Spleen (tissue), 11 donors: ENCODE data around the gene RAB35. TPM values are rescaled to one million over a fixed set of nuclear protein-coding genes. Genes with fewer than 3 reads are reported as not detected.
A peak's percentile ranks its signal among the peaks of the same experiment; 100 is the strongest.

Source experiments
- DNase-seq: peaks from one replicate; pipeline ENCODE4 v3.0.0-alpha.2; 2020
- H3K27ac ChIP-seq, 8 donors: fragments of 200-600 bp; sonication (generic) in 7 of 8; 1 replicate in 4 of 8; 2 replicates in 4 of 8; pipeline versions ENCODE4 v1.5.0 to v1.8.0; 2016 to 2021; ENCODE audit warnings: inconsistent platforms in 4 of 8, mild to moderate bottlenecking in 4 of 8, moderate library complexity in 1 of 8
- H3K27me3 ChIP-seq, 7 donors: fragments of 200-600 bp; sonication (generic) in 6 of 7; replicated peaks in 1 of 7; 1 replicate in 4 of 7; 2 replicates in 3 of 7; pipeline versions ENCODE4 v1.5.0 to v1.8.0; 2016 to 2021; ENCODE audit warnings: inconsistent platforms in 3 of 7, mild to moderate bottlenecking in 1 of 7
- H3K36me3 ChIP-seq, 6 donors: fragments of 200-600 bp; sonication (generic) in 5 of 6; 1 replicate in 4 of 6; 2 replicates in 2 of 6; pipeline versions ENCODE4 v1.5.0 to v1.8.0; 2016 to 2021; ENCODE audit warnings: inconsistent platforms in 2 of 6
- H3K4me1 ChIP-seq, 6 donors: fragments of 200-600 bp; sonication (generic) in 5 of 6; 1 replicate in 3 of 6; 2 replicates in 3 of 6; pipeline versions ENCODE4 v1.5.0 to v1.8.0; 2016 to 2021; ENCODE audit warnings: inconsistent platforms in 3 of 6
- H3K4me3 ChIP-seq, 8 donors: fragments of 200-600 bp; sonication (generic) in 7 of 8; 1 replicate in 4 of 8; 2 replicates in 4 of 8; pipeline versions ENCODE4 v1.5.0 to v1.8.0; 2016 to 2021; ENCODE audit warnings: inconsistent platforms in 4 of 8, mild to moderate bottlenecking in 4 of 8, moderate library complexity in 2 of 8
- H3K9me3 ChIP-seq, 8 donors: fragments of 200-600 bp; sonication (generic) in 7 of 8; 1 replicate in 4 of 8; 2 replicates in 4 of 8; pipeline versions ENCODE4 v1.5.0 to v1.8.0; 2016 to 2021; ENCODE audit warnings: inconsistent platforms in 4 of 8
- POLR2A ChIP-seq, 3 donors: fragments of 450-650 bp; IDR thresholded peaks; one replicate each; pipeline ENCODE4 v1.5.1; 2017; ENCODE audit warnings: antibody characterized with exemption in 3 of 3, mild to moderate bottlenecking in 1 of 3
- POLR2AphosphoS5 ChIP-seq, 3 donors: sonication (generic); formaldehyde crosslinking; IDR thresholded peaks; one replicate each; pipeline ENCODE4 v1.5.1; 2017; ENCODE audit warnings: antibody characterized with exemption in 3 of 3
- WGBS, 5 donors: extraction: QIAGEN DNeasy Blood & Tissue Kit in 3 of 5; methylation state at CpG; one replicate each; pipeline versions ENCODE4 v1.1.5 to v1.1.7; 2013 to 2018; 5-methylcytosine and 5-hydroxymethylcytosine counted together
- intact Hi-C: fragments of 100-400 bp; cut with DNase I; formaldehyde crosslinking; loops from one replicate; pipeline ENCODE4 v1.15.0; 2023; ENCODE audit warnings: low total_unique reads
- polyA plus RNA-seq, 3 donors: library from polyadenylated mRNA; stranded (reverse); fragments of 200-250 nt; gene quantifications; one replicate each; pipeline ENCODE4 v1.2.1, GENCODE V29; 2013
- total RNA-seq, 7 donors: library from RNA; depleted of rRNA in 3 of 7; stranded (reverse); fragments of >200 nt in 3 of 7; fragmentation: NEBNext Ultra II Directional in 4 of 7; extraction: Animal tissue kit (Norgen Biotek cat#: 25700) in 4 of 7; gene quantifications; one replicate each; pipeline versions ENCODE4 v1.1.0 to v1.2.1, GENCODE V29; 2016 to 2021
- TF ChIP-seq, protein P1 (sequence below), 11 experiments: fragments of 200-600 bp in 7 of 11; fragments of 450-650 bp in 4 of 11; sonication (generic) in 4 of 11; IDR thresholded peaks in 8 of 11; conservative IDR thresholded peaks in 3 of 11; 1 replicate in 7 of 11; 2 replicates in 4 of 11; pipeline versions ENCODE4 v1.4.0 to v1.8.0; 2016 to 2021; ENCODE audit warnings: antibody characterized with exemption in 11 of 11, inconsistent platforms in 4 of 11, mild to moderate bottlenecking in 1 of 11
- donor health status: healthy with polysubstance abuse.
- donor health status: DM: no; HTN: no; CAD: no; lungs with moderate emphysema.
- donor health status: DM: no; HTN: no; CAD: no.
- donor health status: Bipolar disorder and iron deficiency.
- donor health status: healthy.
- donor health status: DM: no; HTN: no; CAD: no.
- donor health status: DM: yes; HTN: yes; CAD: no.

RAB35 gene
- total and polyA plus RNA-seq, 10 donors = 14.8 to 69.8 (median 40.1) TPM

GRCh38 chr12:120089105-120089504 is 27.4 kb downstream of the RAB35 start:
- Histone ChIP-seq H3K4me1 (peaks cover 10 to 23% (median 17%) of the 10 kb centered on the region in 6 donors), H3K4me3 (no peak overlapping the region), H3K36me3 (peaks cover 0 to 44% (median 22%) of the 10 kb centered on the region in 6 donors), H3K27me3 (no peaks in the 10 kb centered on the region), H3K27ac (no peak overlapping the region), H3K9me3 (no peaks in the 10 kb centered on the region)
- WGBS, 5 donors = 20 to 43% (median 37%) methylated on average over 7 to 8 of the region's 8 CpGs
- TF ChIP-seq POLR2AphosphoS5 (IDR thresholded peaks at IDR 0.05) = no peak
- TF ChIP-seq, protein P1, sequence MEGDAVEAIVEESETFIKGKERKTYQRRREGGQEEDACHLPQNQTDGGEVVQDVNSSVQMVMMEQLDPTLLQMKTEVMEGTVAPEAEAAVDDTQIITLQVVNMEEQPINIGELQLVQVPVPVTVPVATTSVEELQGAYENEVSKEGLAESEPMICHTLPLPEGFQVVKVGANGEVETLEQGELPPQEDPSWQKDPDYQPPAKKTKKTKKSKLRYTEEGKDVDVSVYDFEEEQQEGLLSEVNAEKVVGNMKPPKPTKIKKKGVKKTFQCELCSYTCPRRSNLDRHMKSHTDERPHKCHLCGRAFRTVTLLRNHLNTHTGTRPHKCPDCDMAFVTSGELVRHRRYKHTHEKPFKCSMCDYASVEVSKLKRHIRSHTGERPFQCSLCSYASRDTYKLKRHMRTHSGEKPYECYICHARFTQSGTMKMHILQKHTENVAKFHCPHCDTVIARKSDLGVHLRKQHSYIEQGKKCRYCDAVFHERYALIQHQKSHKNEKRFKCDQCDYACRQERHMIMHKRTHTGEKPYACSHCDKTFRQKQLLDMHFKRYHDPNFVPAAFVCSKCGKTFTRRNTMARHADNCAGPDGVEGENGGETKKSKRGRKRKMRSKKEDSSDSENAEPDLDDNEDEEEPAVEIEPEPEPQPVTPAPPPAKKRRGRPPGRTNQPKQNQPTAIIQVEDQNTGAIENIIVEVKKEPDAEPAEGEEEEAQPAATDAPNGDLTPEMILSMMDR (IDR thresholded peaks at IDR 0.05 in 8 of 11, conservative IDR thresholded peaks at IDR 0.05 in 3 of 11) = no peak
- no peak for DNase-seq
- intact Hi-C loops = no loop called here

- Histone ChIP-seq H3K36me3 (peaks cover 0 to 23% (median 7%) of the 10 kb centered on the region in 6 donors), H3K4me1 (peaks cover 10 to 23% (median 17%) of the 10 kb centered on the region in 6 donors), H3K9me3 (no peaks in the 10 kb centered on the region), H3K4me3 (peak overlapping the region in 6 of 8 donors; percentile 22 to 67 (median 40)), H3K27ac (peak overlapping the region in 7 of 8 donors; percentile 24 to 84 (median 76)), H3K27me3 (no peaks in the 10 kb centered on the region)
- intact Hi-C loops = no loop called here
- peak; percentile 100 for DNase-seq
- TF ChIP-seq POLR2A (IDR thresholded peaks at IDR 0.05) (peak in 1 of 3 donors; percentile 78), POLR2AphosphoS5 (IDR thresholded peaks at IDR 0.05) (peak; percentile 89 to 95 (median 91))
- TF ChIP-seq, protein P1 (IDR thresholded peaks at IDR 0.05 in 8 of 11, conservative IDR thresholded peaks at IDR 0.05 in 3 of 11) = peak; percentile 97 to 100 (median 99)
- 0 to 1% (median 1%) methylated on average over 13 to 55 of the region's 55 CpGs for WGBS, 5 donors
Observed at GRCh38 chr12:120086801-120087621, 29.5 kb downstream of the RAB35 start.

DNA sequence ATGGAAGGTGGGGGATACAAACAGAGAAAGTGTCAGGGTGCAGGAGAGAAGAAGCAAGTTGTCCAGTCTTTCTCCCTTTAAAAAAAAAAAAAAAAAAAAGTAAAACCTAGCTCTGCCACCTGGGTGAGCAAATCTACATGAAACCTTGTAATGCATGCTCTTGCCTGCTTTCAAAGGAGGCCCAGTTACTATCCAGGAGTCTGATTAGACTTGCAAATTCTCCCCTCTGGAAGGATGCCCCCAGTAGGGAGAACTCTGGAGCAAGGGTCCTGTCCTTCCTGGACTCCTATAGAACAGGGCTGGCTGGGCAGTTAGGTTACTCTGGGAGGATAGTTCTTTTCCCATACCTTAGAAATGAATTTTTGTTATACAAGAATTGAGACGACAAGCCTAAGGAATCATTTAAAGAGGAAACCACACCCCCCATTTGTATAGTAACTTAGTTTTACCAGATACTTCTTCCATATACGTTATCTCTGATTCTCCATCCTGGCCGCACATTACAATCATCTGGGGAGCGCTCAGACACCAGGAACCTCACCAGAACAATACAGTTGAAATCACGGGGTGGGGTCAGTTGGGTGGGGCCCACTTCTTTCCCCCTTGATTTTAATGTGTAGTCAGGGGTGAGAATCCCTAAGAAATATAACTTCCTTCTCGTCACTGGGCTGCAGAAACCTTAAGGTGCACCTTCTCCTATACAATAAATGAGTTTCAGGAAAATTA is 30.5 kb downstream of the RAB35 start:
- WGBS, 5 donors = 71 to 82% (median 72%) methylated on average over 6 of the region's 6 CpGs
- peak overlapping the region in 6 of 8 donors; percentile 24 to 84 (median 78) for H3K27ac ChIP-seq
- peaks cover 10 to 23% (median 17%) of the 10 kb centered on the region in 6 donors for H3K4me1 ChIP-seq
- intact Hi-C loops = no loop called here
- no peaks in the 10 kb centered on the region for H3K9me3 ChIP-seq
- peaks cover 0 to 14% (median 0%) of the 10 kb centered on the region in 6 donors for H3K36me3 ChIP-seq
- no peak overlapping the region for H3K4me3 ChIP-seq
- no peak for TF ChIP-seq POLR2A (IDR thresholded peaks at IDR 0.05)
- TF ChIP-seq, protein P1 (IDR thresholded peaks at IDR 0.05 in 8 of 11, conservative IDR thresholded peaks at IDR 0.05 in 3 of 11) = no peak
- H3K27me3 ChIP-seq = no peaks in the 10 kb centered on the region
- peak; percentile 61 for DNase-seq

DNA sequence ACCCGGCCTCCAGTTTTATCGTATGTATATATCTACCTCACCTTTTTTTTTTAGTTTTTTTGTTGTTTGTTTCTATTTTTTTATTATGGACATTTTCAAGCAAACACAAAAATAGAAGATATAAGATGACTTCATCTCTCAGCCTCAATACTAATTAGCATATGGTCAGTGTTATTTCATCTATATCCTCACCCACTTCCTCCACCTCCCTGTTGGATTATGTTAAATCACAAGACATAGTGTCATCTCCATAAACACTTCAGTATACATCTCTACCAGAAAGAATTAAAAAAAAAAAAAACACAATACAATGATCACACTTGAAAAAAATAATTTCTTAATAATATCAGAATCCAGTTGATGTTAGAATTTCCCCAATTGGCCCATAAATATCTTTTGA is 34.9 kb downstream of the RAB35 start:
- WGBS, 5 donors = 95 to 98% (median 96%) methylated on average over 2 of the region's 2 CpGs
- H3K4me3 ChIP-seq = no peak overlapping the region
- TF ChIP-seq, protein P1 (IDR thresholded peaks at IDR 0.05 in 8 of 11, conservative IDR thresholded peaks at IDR 0.05 in 3 of 11) = no peak
- no peak overlapping the region for H3K27ac ChIP-seq
- peaks cover 2 to 7% (median 4%) of the 10 kb centered on the region in 6 donors for H3K4me1 ChIP-seq
- no peaks in the 10 kb centered on the region for H3K9me3 ChIP-seq
- no peaks in the 10 kb centered on the region for H3K36me3 ChIP-seq
- no peaks in the 10 kb centered on the region for H3K27me3 ChIP-seq
- DNase-seq = no peak
- intact Hi-C loops = no loop called here
